Neural cell (in vitro differentiated cells): ENCODE results near the gene RPS6KA3. TPM values are rescaled to one million over a fixed set of nuclear protein-coding genes. Genes with fewer than 3 reads are reported as not detected.

ENCODE experiments used
- H2AFZ ChIP-seq: fragments of 200-600, 300-800 bp; sonication (generic), shearing (Covaris generic); 2 replicates; pipeline ENCODE4 v1.6.0; 2014; ENCODE audit warnings: low read depth, mild to moderate bottlenecking, antibody characterized with exemption, low read length, moderate library complexity
- H3F3A ChIP-seq: fragments of 200-600 bp; shearing (Covaris generic); 2 replicates; pipeline ENCODE4 v1.6.1; 2016; ENCODE audit warnings: mild to moderate bottlenecking, moderate library complexity, mixed read lengths, antibody characterized with exemption, low read length; ENCODE audit not compliant: insufficient read depth, poor library complexity, severe bottlenecking
- H3K27ac ChIP-seq: fragments of 200-600, 300-800 bp; sonication (generic), shearing (Covaris generic); 2 replicates; pipeline ENCODE4 v1.5.1; 2014; ENCODE audit warnings: mild to moderate bottlenecking, low read length, moderate library complexity
- H3K27me3 ChIP-seq: fragments of 300-800, 200-600 bp; sonication (generic), shearing (Covaris generic); 2 replicates; pipeline ENCODE4 v1.6.0; 2014; ENCODE audit warnings: mild to moderate bottlenecking, low read depth, low read length, moderate library complexity; ENCODE audit not compliant: insufficient read depth
- H3K36me3 ChIP-seq: fragments of 300-800, 200-600 bp; sonication (generic), shearing (Covaris generic); 2 replicates; pipeline ENCODE4 v1.5.1; 2014; ENCODE audit warnings: mild to moderate bottlenecking, antibody characterized with exemption, low read length, moderate library complexity; ENCODE audit not compliant: insufficient read depth
- H3K4me2 ChIP-seq: fragments of 300-800, 200-600 bp; sonication (generic), shearing (Covaris generic); 2 replicates; pipeline ENCODE4 v1.6.0; 2014; ENCODE audit warnings: mild to moderate bottlenecking, low read length
- H3K4me3 ChIP-seq: fragments of 300-800, 200-600 bp; sonication (generic), shearing (Covaris generic); 2 replicates; pipeline ENCODE4 v1.5.1; 2014; ENCODE audit warnings: mild to moderate bottlenecking, low read length, moderate library complexity
- H3K79me2 ChIP-seq: fragments of 200-600 bp; shearing (Covaris generic); replicated peaks from 2 replicates; pipeline ENCODE4 v1.6.0; 2014; ENCODE audit warnings: mild to moderate bottlenecking, low read length, moderate library complexity; ENCODE audit not compliant: insufficient read depth
- H3K9ac ChIP-seq: fragments of 300-800, 200-600 bp; sonication (generic), shearing (Covaris generic); 2 replicates; pipeline ENCODE4 v1.6.1; 2016; ENCODE audit warnings: mild to moderate bottlenecking, low read length, mixed read lengths
- H3K9me2 ChIP-seq: fragments of 200-600 bp; shearing (Covaris generic); 2 replicates; pipeline ENCODE4 v1.6.1; 2016; ENCODE audit warnings: mild to moderate bottlenecking, low read length, mixed read lengths; ENCODE audit not compliant: insufficient read depth
- H3K9me3 ChIP-seq: fragments of 200-600, 300-800 bp; sonication (generic), shearing (Covaris generic); 2 replicates; pipeline ENCODE4 v1.6.1; 2016; ENCODE audit warnings: mild to moderate bottlenecking, mixed run types, low read length, moderate library complexity, mixed read lengths
- H4K20me1 ChIP-seq: fragments of 200-600 bp; shearing (Covaris generic); 2 replicates; pipeline ENCODE4 v1.6.1; 2016; ENCODE audit warnings: mild to moderate bottlenecking, mixed run types; ENCODE audit not compliant: insufficient read depth
- EP300 ChIP-seq: fragments of 450-650 bp; conservative IDR thresholded peaks from 2 replicates; pipeline ENCODE4 v1.6.1; 2014; ENCODE audit warnings: antibody characterized with exemption, mild to moderate bottlenecking, moderate library complexity; ENCODE audit not compliant: poor library complexity, severe bottlenecking
- EZH2 ChIP-seq: fragments of 200-600, 300-800 bp; shearing (Covaris generic), sonication (generic); IDR thresholded peaks from 2 replicates; pipeline ENCODE4 v1.6.1; 2014; ENCODE audit warnings: antibody characterized with exemption, low read length, borderline replicate concordance, mild to moderate bottlenecking; ENCODE audit not compliant: insufficient read depth, poor library complexity, severe bottlenecking
- MXI1 ChIP-seq: fragments of 450-650 bp; conservative IDR thresholded peaks from 2 replicates; pipeline ENCODE4 v1.6.1; 2014; ENCODE audit warnings: antibody characterized with exemption, mild to moderate bottlenecking; ENCODE audit not compliant: poor library complexity, severe bottlenecking
- POLR2AphosphoS5 ChIP-seq: IDR thresholded peaks from 2 replicates; pipeline ENCODE4 v1.6.1; 2012
- RAD21 ChIP-seq: fragments of 450-650 bp; conservative IDR thresholded peaks from 2 replicates; pipeline ENCODE4 v1.6.1; 2014; ENCODE audit warnings: antibody characterized with exemption, mild to moderate bottlenecking, moderate library complexity
- REST ChIP-seq: IDR thresholded peaks from 2 replicates; pipeline ENCODE4 v1.6.1; 2012; ENCODE audit warnings: borderline replicate concordance
- SMC3 ChIP-seq: fragments of 450-650 bp; conservative IDR thresholded peaks from 2 replicates; pipeline ENCODE4 v1.6.1; 2014; ENCODE audit warnings: antibody characterized with exemption, mild to moderate bottlenecking, moderate library complexity; ENCODE audit not compliant: poor library complexity
- TAF1 ChIP-seq: IDR thresholded peaks from 2 replicates; pipeline ENCODE4 v1.6.1; 2012; ENCODE audit warnings: low read depth
- polyA plus RNA-seq: library from polyadenylated mRNA; depleted of rRNA; stranded (reverse); fragments of >200 nt; gene quantifications from 2 replicates; pipeline ENCODE4 v1.2.3, GENCODE V29; 2014
- TF ChIP-seq, protein P1 (sequence below): fragments of 450-650 bp; IDR thresholded peaks from 2 replicates; pipeline ENCODE4 v1.5.1; 2014; ENCODE audit warnings: antibody characterized with exemption, mild to moderate bottlenecking, moderate library complexity; ENCODE audit not compliant: poor library complexity, severe bottlenecking

RPS6KA3 gene
- polyA plus RNA-seq, 1 donor from 2014 or later, result 16.5 TPM

GRCh38 chrX:20143561-20143960 lies 123.1 kb downstream of the RPS6KA3 start:
- H3K27me3 ChIP-seq, result no peaks in the 10 kb centered on the region
- no peak overlapping the region for H3K4me2 ChIP-seq
- no peaks in the 10 kb centered on the region for H3K9me3 ChIP-seq
- no peaks in the 10 kb centered on the region for H4K20me1 ChIP-seq
- H3K27ac ChIP-seq, result no peak overlapping the region
- H3F3A ChIP-seq, result no peaks in the 10 kb centered on the region
- H3K79me2 ChIP-seq, result peaks cover 27% of the 10 kb centered on the region
- H3K4me3 ChIP-seq, result no peak overlapping the region
- H2AFZ ChIP-seq, result no peak overlapping the region
- H3K36me3 ChIP-seq, result no peaks in the 10 kb centered on the region
- H3K9me2 ChIP-seq, result no peaks in the 10 kb centered on the region
- no peak for TF ChIP-seq MXI1
- TF ChIP-seq EZH2, result no peak
- TF ChIP-seq SMC3, result no peak
- TF ChIP-seq POLR2AphosphoS5, result no peak
- no peak for TF ChIP-seq TAF1
- H3K9ac ChIP-seq, result no peak overlapping the region

- Histone ChIP-seq H3K9me2 (no peaks in the 10 kb centered on the region), H3K9me3 (no peaks in the 10 kb centered on the region), H3K4me3 (no peak overlapping the region), H3K4me2 (no peak overlapping the region), H3K27ac (no peak overlapping the region), H3K79me2 (peaks cover 29% of the 10 kb centered on the region), H3K9ac (no peak overlapping the region), H2AFZ (no peak overlapping the region), H4K20me1 (no peaks in the 10 kb centered on the region), H3K27me3 (no peaks in the 10 kb centered on the region), H3K36me3 (no peaks in the 10 kb centered on the region), H3F3A (no peaks in the 10 kb centered on the region)
- TF ChIP-seq MXI1 (no peak), POLR2AphosphoS5 (no peak)
These were observed 123.6 kb downstream of the RPS6KA3 start for GRCh38 chrX:20143111-20143510.

DNA sequence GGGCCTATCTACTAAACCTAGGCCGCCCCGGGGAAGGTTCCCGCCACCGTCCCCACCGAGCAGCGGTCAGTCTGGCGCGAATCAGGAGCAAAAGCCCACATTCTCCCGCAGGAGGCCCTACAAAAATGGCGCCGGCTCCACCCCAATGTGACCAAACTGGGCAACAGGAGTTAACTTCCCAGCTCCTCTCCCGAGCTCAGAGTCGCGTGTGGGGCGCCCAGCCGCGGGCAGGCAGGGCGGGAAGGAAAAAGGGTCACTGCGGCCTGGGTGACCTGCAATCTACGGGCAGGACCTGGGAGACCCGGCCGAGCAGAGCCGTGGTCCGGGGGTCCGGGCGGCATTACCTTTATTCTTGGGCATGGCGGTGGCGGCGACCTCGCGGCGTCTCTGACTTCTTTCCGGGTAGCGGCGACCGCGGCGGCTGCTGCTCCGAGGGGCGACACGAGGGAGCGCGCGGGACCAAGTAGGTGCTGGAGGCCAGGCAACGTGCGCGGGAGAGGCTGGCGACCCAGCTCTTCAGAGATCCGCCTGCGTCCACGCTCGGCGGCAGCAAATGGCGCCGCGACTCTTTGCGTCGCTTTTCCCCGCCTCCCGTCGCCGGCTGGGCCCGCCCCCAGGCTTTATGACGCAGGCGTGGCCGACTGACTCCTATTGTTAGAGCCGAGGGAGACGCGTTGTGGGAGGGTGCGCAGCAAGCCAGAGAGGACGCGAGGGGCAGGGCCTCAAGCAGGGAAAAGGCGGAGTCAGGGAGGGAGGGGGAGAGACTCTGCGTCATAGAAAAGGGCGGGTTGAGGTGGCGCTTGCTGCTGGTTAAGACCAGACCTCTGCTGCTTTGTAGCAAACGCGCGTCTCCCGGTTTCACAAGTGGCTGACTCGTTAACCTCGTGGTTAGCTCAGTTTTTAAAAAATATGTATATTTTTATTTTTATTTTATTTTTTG lies 125.2 kb downstream of the RPS6KA3 start, which contains the start of gene EIF1AX:
Gene EIF1AX, minus strand, starts transcription at position 558 of the 940 bp plus-strand sequence. Its CDS starts 198 bp downstream, at position 360.
- H3K9ac ChIP-seq, result peak within 1 kb of the TSS; percentile 76
- H3K4me3 ChIP-seq, result peak within 1 kb of the TSS; percentile 82
- TF ChIP-seq REST (no peak), RAD21 (peak; percentile 21), EP300 (peak; percentile 26), POLR2AphosphoS5 (peak; percentile 70), TAF1 (no peak), MXI1 (peak; percentile 93), SMC3 (no peak)
- TF ChIP-seq, protein P1, sequence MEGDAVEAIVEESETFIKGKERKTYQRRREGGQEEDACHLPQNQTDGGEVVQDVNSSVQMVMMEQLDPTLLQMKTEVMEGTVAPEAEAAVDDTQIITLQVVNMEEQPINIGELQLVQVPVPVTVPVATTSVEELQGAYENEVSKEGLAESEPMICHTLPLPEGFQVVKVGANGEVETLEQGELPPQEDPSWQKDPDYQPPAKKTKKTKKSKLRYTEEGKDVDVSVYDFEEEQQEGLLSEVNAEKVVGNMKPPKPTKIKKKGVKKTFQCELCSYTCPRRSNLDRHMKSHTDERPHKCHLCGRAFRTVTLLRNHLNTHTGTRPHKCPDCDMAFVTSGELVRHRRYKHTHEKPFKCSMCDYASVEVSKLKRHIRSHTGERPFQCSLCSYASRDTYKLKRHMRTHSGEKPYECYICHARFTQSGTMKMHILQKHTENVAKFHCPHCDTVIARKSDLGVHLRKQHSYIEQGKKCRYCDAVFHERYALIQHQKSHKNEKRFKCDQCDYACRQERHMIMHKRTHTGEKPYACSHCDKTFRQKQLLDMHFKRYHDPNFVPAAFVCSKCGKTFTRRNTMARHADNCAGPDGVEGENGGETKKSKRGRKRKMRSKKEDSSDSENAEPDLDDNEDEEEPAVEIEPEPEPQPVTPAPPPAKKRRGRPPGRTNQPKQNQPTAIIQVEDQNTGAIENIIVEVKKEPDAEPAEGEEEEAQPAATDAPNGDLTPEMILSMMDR, result peak; percentile 22
- peak within 1 kb of the TSS; percentile 74 for H3K27ac ChIP-seq
- H3K36me3 ChIP-seq, result no peaks in the 10 kb centered on the region
- H3K27me3 ChIP-seq, result no peaks in the 10 kb centered on the region
- H3F3A ChIP-seq, result no peaks in the 10 kb centered on the region
- H3K9me3 ChIP-seq, result no peaks in the 10 kb centered on the region
- H4K20me1 ChIP-seq, result no peaks in the 10 kb centered on the region
- H3K9me2 ChIP-seq, result no peaks in the 10 kb centered on the region
- peaks cover 29% of the 10 kb centered on the region for H3K79me2 ChIP-seq
- H3K4me2 ChIP-seq, result peak within 1 kb of the TSS; percentile 59
- no peak within 1 kb of the TSS for H2AFZ ChIP-seq
